HUES6 (cell line): ENCODE measurements around the gene TFPI2.

Source experiments
- H3K27ac ChIP-seq: 2 replicates; pipeline ENCODE4 v1.7.0; 2013; ENCODE audit warnings: low read depth, mild to moderate bottlenecking, low read length, inconsistent platforms
- H3K27me3 ChIP-seq: 2 replicates; pipeline ENCODE4 v1.6.1; 2013; ENCODE audit warnings: low read length; ENCODE audit not compliant: control insufficient read depth, insufficient read depth
- H3K36me3 ChIP-seq: 2 replicates; pipeline ENCODE4 v1.6.1; 2013; ENCODE audit warnings: low read length; ENCODE audit not compliant: control insufficient read depth, insufficient read depth
- H3K4me1 ChIP-seq: 2 replicates; pipeline ENCODE4 v1.6.1; 2013; ENCODE audit warnings: low read length; ENCODE audit not compliant: control insufficient read depth, insufficient read depth
- H3K4me3 ChIP-seq: 2 replicates; pipeline ENCODE4 v1.5.1; 2013; ENCODE audit warnings: low read depth, low read length
- H3K9ac ChIP-seq: one replicate; pipeline ENCODE4 v1.6.1; 2013; ENCODE audit warnings: mild to moderate bottlenecking, low read length
- H3K9me3 ChIP-seq: 2 replicates; pipeline ENCODE4 v1.6.1; 2013; ENCODE audit warnings: low read depth, low read length; ENCODE audit not compliant: control insufficient read depth, insufficient read depth

Gene TFPI2

DNA sequence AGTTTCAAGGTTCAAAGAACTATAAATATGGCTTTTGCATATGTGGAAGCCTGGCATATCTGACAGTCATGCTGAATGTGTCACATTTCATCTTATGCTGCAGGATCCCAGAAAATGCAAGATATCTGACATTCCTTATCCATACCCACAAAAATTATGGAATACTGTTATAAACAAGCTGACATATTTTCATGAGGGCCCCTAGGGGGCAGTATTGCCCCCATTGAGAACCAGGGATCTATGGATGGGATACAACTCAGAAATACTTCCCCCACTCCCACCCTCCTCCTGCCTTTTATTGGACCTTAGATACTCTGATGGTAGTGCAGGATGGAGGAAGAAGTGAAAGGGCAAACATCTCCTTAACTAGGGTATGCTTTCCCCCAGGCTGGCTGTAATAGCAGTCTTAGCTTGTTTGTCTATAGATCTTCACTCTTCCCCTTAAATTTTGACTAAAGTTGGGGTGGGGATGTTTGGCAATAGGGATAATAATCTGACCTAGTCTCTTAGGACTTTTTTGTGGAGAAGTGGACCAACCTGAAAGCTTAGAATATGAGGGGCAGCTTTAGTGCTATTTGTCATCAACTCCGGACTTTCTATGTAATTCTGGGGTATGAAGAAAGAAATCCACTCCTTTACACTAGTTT, 12.3 kb upstream of the TFPI2 start:
- no peak overlapping the region for H3K9ac ChIP-seq
- no peaks in the 10 kb centered on the region for H3K4me1 ChIP-seq
- H3K4me3 ChIP-seq: no peak overlapping the region
- no peaks in the 10 kb centered on the region for H3K27me3 ChIP-seq
- no peaks in the 10 kb centered on the region for H3K36me3 ChIP-seq
- no peaks in the 10 kb centered on the region for H3K9me3 ChIP-seq
- no peak overlapping the region for H3K27ac ChIP-seq

DNA sequence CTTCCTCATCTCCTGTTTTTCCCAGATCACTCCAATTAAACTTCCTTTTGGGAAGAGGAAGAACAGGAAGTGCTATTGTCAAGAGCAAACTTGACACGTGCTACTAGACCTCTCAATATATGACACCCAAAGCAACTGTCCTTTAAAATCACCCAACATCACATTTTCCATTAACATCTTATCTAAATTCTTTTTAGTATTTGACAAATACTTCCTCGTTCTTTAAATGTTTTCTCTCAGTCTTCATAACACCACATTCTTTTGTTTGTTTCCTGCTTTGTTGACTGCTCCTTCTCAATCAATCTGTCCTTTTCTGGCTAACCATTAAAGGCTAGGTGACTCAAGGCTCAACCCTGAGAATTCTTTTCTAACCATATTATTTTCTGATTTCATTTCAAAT, 7.1 kb upstream of the TFPI2 start:
- H3K9me3 ChIP-seq: no peaks in the 10 kb centered on the region
- H3K27ac ChIP-seq: no peak overlapping the region
- no peaks in the 10 kb centered on the region for H3K36me3 ChIP-seq
- no peak overlapping the region for H3K9ac ChIP-seq
- no peaks in the 10 kb centered on the region for H3K4me1 ChIP-seq
- H3K27me3 ChIP-seq: no peaks in the 10 kb centered on the region
- H3K4me3 ChIP-seq: no peak overlapping the region

DNA sequence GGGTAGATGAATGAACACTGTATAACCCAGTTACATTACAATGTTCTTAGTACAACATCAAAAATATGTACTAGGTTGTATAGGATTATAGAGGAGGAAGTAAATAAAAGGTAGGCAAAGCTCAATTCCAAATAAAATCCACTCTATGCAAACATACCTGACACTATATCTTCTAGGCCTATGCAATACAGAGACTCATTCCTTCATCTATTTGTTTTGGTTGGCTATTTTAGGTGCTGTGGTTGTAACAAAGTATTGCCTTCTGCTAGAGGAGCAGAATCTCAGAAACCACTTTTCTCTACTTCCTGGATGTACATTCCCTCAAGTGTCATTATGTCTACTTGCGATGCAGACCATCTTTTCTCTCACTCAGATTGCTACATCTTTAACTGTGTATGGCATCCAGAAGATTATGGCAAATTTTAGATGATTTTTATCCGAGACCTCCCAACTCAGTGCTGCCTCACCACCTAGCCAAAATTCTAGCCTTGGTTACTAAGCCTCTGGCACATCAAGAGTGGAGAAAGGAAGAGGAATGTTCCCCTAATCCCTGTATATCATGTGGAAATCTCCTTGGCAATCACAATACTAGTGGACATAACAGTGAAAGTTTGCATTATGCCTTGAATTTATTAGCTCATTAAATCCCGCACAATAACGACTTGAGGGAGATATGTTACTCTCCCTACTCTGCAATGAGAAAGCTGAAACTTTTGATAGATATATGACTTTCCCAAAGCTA, 5.5 kb upstream of the TFPI2 start:
- H3K4me1 ChIP-seq: no peaks in the 10 kb centered on the region
- no peak overlapping the region for H3K4me3 ChIP-seq
- H3K27me3 ChIP-seq: peaks cover 9% of the 10 kb centered on the region
- no peak overlapping the region for H3K9ac ChIP-seq
- no peak overlapping the region for H3K27ac ChIP-seq
- no peaks in the 10 kb centered on the region for H3K9me3 ChIP-seq
- no peaks in the 10 kb centered on the region for H3K36me3 ChIP-seq

DNA sequence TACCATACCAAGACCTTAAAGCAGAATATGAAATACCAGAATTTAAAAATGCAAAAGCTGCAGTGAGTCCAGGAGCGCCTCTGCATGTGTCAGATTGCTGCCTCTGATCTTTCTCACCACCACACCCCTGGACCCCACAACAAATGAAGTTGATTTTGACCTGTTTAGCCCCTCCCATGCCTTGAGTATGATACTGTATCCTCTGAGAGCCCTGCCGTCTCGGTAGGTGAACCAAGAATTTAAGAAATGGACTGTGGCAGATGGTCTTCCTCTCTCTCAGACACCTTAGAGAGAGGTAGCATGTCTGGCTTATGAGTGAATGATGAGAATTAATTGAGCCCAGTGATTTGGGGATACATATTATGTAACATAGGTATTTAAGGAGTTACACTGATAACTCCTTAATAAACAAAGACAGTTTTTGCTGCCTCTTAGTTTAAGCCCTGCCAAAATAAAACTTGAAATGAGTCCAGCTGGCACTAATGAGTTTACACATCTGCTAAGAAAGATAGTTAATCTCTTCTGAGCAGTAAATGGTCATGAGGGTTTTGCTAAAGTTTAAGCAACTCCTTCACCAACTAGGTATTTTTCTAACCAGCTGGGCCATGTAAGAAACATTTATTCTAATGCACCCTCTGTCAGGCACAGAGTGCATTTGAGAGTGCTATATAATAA, 4.5 kb upstream of the TFPI2 start:
- no peak overlapping the region for H3K9ac ChIP-seq
- H3K27me3 ChIP-seq: peaks cover 19% of the 10 kb centered on the region
- no peak overlapping the region for H3K4me3 ChIP-seq
- no peaks in the 10 kb centered on the region for H3K4me1 ChIP-seq
- no peak overlapping the region for H3K27ac ChIP-seq
- no peaks in the 10 kb centered on the region for H3K36me3 ChIP-seq
- no peaks in the 10 kb centered on the region for H3K9me3 ChIP-seq

DNA sequence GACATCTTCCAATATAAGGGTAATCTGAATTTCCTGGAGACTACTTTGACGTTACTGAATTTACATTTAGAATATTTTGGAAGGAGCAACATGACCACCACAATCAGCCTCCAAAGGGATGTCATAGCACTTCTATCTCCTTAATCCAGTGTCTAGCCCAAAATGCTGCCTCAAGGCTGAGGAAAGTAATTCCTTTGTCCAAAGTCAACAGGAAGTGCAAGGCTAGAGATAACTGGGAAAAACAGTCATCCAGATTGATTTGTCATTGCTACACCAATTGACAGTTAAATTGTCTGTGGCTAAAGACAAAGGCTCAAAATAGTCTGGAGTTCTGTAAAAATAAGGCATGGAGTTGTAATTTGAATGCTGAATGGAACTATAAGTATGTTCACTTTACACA, 3.9 kb upstream of the TFPI2 start:
- Histone ChIP-seq H3K27ac (no peak overlapping the region), H3K4me3 (no peak overlapping the region), H3K36me3 (no peaks in the 10 kb centered on the region), H3K9me3 (no peaks in the 10 kb centered on the region), H3K4me1 (peaks cover 4% of the 10 kb centered on the region; the same call in 1 of the 2 replicates), H3K27me3 (peaks cover 25% of the 10 kb centered on the region), H3K9ac (no peak overlapping the region)

DNA sequence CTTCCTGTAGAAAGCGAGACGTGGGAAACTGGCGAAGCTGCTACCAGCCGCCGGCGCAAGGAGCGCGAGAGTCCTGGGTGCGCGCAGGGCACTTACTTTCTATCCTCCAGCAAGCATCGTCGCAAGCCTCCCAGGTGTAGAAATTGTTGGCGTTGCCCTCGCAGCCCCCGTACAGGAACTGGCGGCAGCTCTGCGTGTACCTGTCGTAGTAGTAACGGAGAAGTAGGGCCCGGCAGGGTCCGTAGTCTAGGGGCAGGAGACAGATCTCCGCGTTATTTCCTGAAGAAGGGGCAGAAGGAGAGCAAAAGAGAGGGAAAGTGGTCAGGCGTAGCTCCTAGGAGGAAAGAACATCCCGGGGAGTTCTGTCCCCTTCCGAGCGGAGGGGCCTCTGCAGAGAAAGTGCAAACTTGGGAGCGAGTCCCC, 501 bp downstream of the TFPI2 start:
- peak overlapping the region; percentile 66 for H3K9ac ChIP-seq

DNA sequence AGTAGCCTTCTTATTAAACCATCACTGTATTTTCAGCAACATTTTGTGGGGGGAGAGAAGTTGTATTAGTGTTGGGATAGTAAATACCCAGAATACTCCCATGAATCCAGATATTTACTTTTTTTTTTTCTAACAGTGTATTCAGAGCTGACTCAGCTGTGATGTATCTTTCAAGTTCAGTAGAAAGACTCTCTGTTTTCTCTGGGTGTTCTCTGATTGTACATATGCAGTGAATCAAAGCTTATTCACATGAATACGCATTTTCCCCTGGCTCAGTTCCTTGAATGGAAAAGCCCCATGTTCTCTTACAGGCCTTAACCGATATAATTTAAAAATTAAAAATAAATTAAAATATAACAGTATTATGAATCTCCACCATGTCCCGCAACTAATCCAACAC, 1.3 kb downstream of the TFPI2 start:
- Histone ChIP-seq H3K27ac (no peak overlapping the region), H3K9ac (no peak overlapping the region), H3K27me3 (peaks cover 34% of the 10 kb centered on the region)

More for the DNA sequence above, 501 bp downstream of the TFPI2 start:
- Histone ChIP-seq H3K4me1 (peaks cover 4% of the 10 kb centered on the region; the same call in 1 of the 2 replicates), H3K9me3 (no peaks in the 10 kb centered on the region), H3K4me3 (peak overlapping the region; percentile 73), H3K27ac (no peak overlapping the region), H3K36me3 (no peaks in the 10 kb centered on the region), H3K27me3 (peaks cover 34% of the 10 kb centered on the region)

DNA sequence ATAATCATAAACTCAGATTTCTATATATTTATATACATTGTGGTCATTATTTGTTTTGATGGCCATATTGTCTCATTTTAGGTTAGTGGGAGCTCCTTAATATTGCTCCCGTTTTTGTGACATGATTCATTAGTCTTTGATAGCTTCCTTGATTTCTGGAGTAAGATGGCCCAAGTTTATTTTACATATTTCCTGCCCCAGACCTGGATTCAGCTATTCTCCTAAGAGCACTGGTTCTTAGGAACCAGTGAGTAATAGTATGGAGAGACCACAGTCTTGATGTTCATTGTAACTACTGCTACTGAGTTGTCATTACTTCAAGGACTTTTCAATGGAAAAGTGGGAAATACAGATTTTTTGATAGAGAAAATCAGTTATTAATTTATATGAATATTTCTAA, 6.0 kb downstream of the TFPI2 start:
- Histone ChIP-seq H3K4me1 (0 out of 2 replicates have a peak, but pooled peaks cover under 1% of the 10 kb centered on the region), H3K9me3 (peaks cover 5% of the 10 kb centered on the region; the same call in 1 of the 2 replicates), H3K27ac (no peak overlapping the region), H3K4me3 (no peak overlapping the region), H3K9ac (no peak overlapping the region), H3K36me3 (no peaks in the 10 kb centered on the region), H3K27me3 (peaks cover 10% of the 10 kb centered on the region)

More for the DNA sequence above, 1.3 kb downstream of the TFPI2 start:
- Histone ChIP-seq H3K4me1 (peaks cover 4% of the 10 kb centered on the region; the same call in 1 of the 2 replicates), H3K4me3 (peak overlapping the region; percentile 73), H3K36me3 (no peaks in the 10 kb centered on the region), H3K9me3 (no peaks in the 10 kb centered on the region)

DNA sequence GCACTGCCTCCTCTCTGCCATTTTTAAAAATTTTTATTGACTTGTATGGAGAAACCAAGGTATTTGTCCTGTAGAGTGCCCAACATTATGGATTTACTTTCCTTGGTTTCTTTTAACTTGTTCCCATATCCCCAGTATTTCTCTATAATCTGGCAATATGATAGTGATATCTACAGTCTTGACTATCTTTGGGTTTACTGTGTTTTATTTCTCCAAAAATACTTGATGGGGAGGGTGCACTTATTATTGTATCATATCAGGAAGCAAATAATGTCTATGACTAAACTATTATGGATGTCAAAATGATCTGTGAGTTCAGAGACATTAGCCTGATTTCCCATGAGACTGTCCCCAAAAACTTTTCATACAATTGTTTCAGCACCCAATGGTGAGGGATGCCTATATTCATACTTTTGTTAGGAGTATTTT, 6.6 kb downstream of the TFPI2 start:
- H3K4me3 ChIP-seq: no peak overlapping the region
- H3K9ac ChIP-seq: no peak overlapping the region
- peaks cover 4% of the 10 kb centered on the region for H3K27me3 ChIP-seq
- H3K9me3 ChIP-seq: peaks cover 7% of the 10 kb centered on the region
- no peaks in the 10 kb centered on the region for H3K4me1 ChIP-seq
- H3K27ac ChIP-seq: no peak overlapping the region
- no peaks in the 10 kb centered on the region for H3K36me3 ChIP-seq

DNA sequence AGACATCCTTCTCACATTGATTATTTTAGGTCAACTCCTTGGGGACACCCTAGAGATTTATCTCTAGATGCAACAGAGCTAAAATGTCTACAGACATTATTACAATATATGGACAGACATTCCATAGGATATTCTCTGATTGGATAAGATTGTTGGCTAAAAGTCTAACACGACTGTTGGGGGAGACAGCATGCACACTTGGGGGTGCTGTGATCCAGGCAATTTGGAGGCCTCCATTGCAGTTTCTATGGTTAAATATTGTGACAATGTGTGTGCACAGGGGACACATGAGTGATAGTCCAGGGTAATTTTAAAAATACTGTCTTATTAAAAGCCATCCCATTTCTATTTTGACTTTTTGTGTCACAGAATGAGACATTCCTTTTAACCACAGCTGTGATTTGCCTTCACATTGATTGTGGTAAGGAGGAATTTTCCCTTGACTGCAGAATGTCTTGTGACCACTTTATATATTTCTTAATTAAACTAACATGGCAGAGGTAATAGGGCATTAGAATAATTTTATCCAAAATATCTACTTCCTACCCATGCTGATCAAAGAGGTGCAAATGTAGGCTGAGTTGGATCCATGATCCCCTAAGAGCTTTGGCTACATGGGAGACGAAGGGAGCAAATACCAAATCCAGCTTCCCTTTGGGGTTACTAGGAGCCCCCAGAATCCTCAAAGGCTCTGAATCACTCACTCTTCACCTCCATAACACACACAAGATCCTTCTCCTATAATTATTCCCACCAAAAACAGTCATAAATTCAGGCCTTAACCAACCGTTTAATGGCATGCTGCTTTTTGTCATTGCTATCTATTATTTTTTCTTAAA, 7.3 kb downstream of the TFPI2 start:
- H3K36me3 ChIP-seq: no peaks in the 10 kb centered on the region
- H3K9me3 ChIP-seq: peaks cover 11% of the 10 kb centered on the region
- no peaks in the 10 kb centered on the region for H3K4me1 ChIP-seq
- H3K4me3 ChIP-seq: no peak overlapping the region
- H3K27me3 ChIP-seq: no peaks in the 10 kb centered on the region
- no peak overlapping the region for H3K9ac ChIP-seq
- no peak overlapping the region for H3K27ac ChIP-seq
